ENCODE measurements around the gene COA3.
A peak's percentile ranks its signal among the peaks of the same experiment; 100 is the strongest.

The COA3 gene

GRCh38 chr17:42844761-42845555 is 46.5 kb upstream of the COA3 start:
- in situ Hi-C loops (cut with HindIII; ENCODE audit: low sequenced_read_pairs): no loop called here
- DNase-seq (ENCODE audit: low read depth): no peak
- no peak overlapping the region for H3K4me3 ChIP-seq (ENCODE audit: low read depth, low read length)
- no peak for TF ChIP-seq CTCF (IDR thresholded peaks at IDR 0.05; ENCODE audit: low read depth, low read length, missing control alignments)

DNA sequence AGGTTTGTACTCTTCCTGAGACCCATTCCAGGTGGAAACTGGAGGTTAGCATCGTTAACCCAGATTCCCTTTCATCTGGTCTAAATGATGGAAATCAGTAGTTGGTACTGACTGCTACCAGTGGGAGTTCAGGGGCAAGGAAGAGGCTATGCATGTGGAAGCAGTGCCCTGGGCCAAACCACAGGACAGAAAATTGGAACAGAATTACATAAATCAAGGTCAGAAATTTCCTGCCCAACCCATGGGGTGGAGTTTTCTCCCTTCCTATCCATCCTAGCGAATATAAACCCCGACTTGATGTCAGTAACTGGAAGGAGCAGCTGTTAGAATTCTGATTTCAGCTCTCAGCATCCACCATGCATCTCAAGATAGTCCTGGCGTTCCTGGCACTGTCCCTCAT is 45.8 kb upstream of the COA3 start, which contains the start of gene AOC2:
Gene AOC2 (plus strand): TSS at position 310 of the 400 bp plus-strand sequence. CDS start 47 bp downstream, at position 357.
- no peak within 1 kb of the TSS for H3K4me3 ChIP-seq (ENCODE audit: low read depth, low read length)
- in situ Hi-C loops (cut with HindIII; ENCODE audit: low sequenced_read_pairs): no loop called here
- no peak for TF ChIP-seq CTCF (IDR thresholded peaks at IDR 0.05; ENCODE audit: low read depth, low read length, missing control alignments)
- no peak for DNase-seq (ENCODE audit: low read depth)

DNA sequence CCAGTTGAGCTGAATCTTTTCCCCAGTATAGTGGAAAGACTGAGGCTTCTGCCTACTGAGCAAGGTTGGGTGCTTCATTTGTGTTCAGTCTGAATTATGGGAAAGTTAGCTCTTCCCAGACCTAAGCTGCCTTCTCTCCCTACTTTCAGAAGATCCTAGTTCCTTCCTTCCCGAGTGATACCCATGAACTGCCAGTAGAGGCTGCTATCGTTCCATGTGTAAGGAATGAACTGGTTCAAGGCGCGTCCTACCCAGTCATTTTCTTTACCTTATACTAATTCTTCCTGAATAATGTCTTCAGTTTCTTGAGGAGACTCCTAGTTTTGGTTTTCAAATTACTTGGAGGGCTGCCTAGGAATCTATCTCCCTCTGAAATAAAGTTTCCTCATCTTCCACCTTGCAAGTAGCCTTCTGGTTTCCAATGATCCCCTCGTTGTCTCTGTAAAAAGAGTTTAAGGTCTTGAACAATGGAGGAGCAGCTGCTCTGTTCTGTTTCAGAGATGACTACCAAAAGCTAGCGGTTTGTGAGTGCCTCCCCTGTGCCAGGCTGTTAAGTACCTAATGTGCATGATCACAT is 44.9 kb upstream of the COA3 start:
- H3K4me3 ChIP-seq (ENCODE audit: low read depth, low read length): no peak overlapping the region
- in situ Hi-C loops (cut with HindIII; ENCODE audit: low sequenced_read_pairs): no loop called here
- TF ChIP-seq CTCF (IDR thresholded peaks at IDR 0.05; ENCODE audit: low read depth, low read length, missing control alignments): peak; percentile 100
- peak; percentile 62 for DNase-seq (ENCODE audit: low read depth)

- DNase-seq (ENCODE audit: low read depth): no peak
- no peak overlapping the region for H3K4me3 ChIP-seq (ENCODE audit: low read depth, low read length)
- no peak for TF ChIP-seq CTCF (IDR thresholded peaks at IDR 0.05; ENCODE audit: low read depth, low read length, missing control alignments)
- in situ Hi-C loops (cut with HindIII; ENCODE audit: low sequenced_read_pairs): no loop called here
Observed at GRCh38 chr17:42841975-42842685, 43.6 kb upstream of the COA3 start.

GRCh38 chr17:42835732-42836131 is 37.2 kb upstream of the COA3 start:
- DNase-seq (ENCODE audit: low read depth): no peak
- in situ Hi-C loops (cut with HindIII; ENCODE audit: low sequenced_read_pairs): loop anchor here (5.0 kb wide), 1 partner anchor 47 kb away; no protein-coding TSS in a partner anchor
- TF ChIP-seq CTCF (IDR thresholded peaks at IDR 0.05; ENCODE audit: low read depth, low read length, missing control alignments): no peak
- no peak overlapping the region for H3K4me3 ChIP-seq (ENCODE audit: low read depth, low read length)

GRCh38 chr17:42833767-42834422 is 35.4 kb upstream of the COA3 start:
- H3K4me3 ChIP-seq (ENCODE audit: low read depth, low read length): peak overlapping the region; percentile 99
- in situ Hi-C loops (cut with HindIII; ENCODE audit: low sequenced_read_pairs): no loop called here
- DNase-seq (ENCODE audit: low read depth): no peak
- TF ChIP-seq CTCF (IDR thresholded peaks at IDR 0.05; ENCODE audit: low read depth, low read length, missing control alignments): no peak
